ENCODE measurements around the gene FARP2.
A peak's percentile ranks its signal among the peaks of the same experiment; 100 is the strongest.
"Not testable (repeated sequence)": the region's sequence is repeated elsewhere in the genome, so short reads cannot be mapped to it uniquely, and the experiment has no call there.

FARP2 gene

DNA sequence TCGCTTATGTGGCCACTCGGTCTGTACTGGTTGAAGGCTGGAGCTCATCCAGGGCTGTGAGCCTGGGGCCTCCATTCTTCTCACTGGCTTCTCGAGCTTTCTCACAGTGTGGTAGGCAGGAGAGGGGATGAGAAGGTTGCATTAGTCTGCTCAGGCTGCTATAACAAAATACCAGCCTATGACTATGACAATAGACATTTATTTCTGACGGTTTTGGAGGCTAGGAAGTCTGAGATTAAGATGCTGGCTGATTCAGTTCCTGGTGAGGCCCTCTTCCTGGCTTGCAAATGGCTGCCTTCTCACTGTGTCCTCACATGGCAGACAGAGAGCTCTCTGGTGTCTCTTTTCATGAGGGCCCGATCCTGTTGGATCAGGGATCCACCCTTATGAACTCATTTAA is 158.5 kb downstream of the FARP2 start:
- TF ChIP-seq CTCF (IDR thresholded peaks at IDR 0.05; ENCODE audit: low read depth, low read length): no peak
- Histone ChIP-seq H3K4me3 (ENCODE audit: low read depth, low read length) (no peak overlapping the region), H3K27me3 (no peaks in the 10 kb centered on the region), H3K36me3 (no peaks in the 10 kb centered on the region), H3K4me1 (no peaks in the 10 kb centered on the region), H3K9me3 (no peaks in the 10 kb centered on the region)
- no peak for DNase-seq

DNA sequence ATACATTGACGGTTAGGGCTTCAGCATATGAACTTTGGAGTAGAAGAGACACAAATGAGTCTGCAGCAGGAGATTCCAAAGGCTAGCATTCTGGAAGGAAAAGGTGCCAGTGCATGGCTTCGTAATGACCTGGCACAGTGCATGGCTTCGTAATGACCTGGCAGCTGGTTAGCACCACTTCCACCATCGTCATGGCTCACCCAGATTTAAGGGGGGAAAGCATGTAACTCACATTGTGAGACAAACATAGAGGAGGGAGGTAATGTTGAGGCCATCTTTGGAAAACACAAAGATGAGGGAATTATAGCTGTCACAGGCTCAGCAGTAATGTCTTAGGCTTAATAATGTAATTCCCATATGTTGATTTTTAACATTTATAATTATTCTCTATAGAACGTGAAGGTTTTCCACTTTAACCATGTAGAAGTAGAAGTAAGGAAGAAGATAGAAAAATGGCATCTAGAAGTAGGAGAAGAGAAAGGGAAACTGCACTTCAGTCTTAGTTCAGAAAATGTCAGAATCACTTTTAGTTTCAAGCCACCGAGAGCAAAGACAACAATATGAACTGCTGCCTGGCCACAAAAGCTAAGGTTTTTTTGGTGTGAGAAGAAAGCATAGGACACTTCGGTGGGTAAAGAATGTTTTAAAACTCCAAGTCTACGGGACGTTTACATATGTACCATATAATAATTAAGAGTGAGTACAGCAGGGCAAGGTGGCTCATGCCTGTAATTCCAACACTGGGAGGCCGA is 159.1 kb downstream of the FARP2 start:
- no peak for DNase-seq
- Histone ChIP-seq H3K36me3 (no peaks in the 10 kb centered on the region), H3K4me1 (no peaks in the 10 kb centered on the region), H3K27me3 (no peaks in the 10 kb centered on the region), H3K9me3 (no peaks in the 10 kb centered on the region), H3K4me3 (ENCODE audit: low read depth, low read length) (no peak overlapping the region)
- TF ChIP-seq CTCF (IDR thresholded peaks at IDR 0.05; ENCODE audit: low read depth, low read length): no peak

DNA sequence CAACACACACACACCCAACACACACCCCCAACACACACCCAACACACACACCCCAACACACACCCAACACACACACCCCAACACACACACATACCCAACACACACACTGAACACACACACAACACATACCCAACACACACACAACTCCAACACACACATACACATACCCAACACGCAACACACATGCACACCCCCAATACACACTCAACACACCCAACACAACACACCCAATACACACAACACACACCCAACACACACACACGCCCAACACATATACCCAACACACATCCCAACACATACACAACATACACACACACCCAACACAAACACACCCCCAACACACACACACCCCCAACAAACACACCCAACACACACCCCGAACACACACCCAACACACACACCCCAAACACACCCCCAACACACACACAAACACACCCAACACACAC is 160.5 kb downstream of the FARP2 start:
- no peak for TF ChIP-seq CTCF (IDR thresholded peaks at IDR 0.05; ENCODE audit: low read depth, low read length)
- Histone ChIP-seq H3K36me3 (no peaks in the 10 kb centered on the region), H3K27me3 (no peaks in the 10 kb centered on the region), H3K4me1 (no peaks in the 10 kb centered on the region), H3K9me3 (no peaks in the 10 kb centered on the region), H3K4me3 (ENCODE audit: low read depth, low read length) (no peak overlapping the region)
- DNase-seq: no peak

GRCh38 chr2:241517297-241517696 is 161.2 kb downstream of the FARP2 start:
- Histone ChIP-seq H3K9me3 (no peaks in the 10 kb centered on the region), H3K4me1 (no peaks in the 10 kb centered on the region), H3K36me3 (no peaks in the 10 kb centered on the region), H3K4me3 (ENCODE audit: low read depth, low read length) (no peak overlapping the region), H3K27me3 (no peaks in the 10 kb centered on the region)
- DNase-seq: no peak
- TF ChIP-seq CTCF (IDR thresholded peaks at IDR 0.05; ENCODE audit: low read depth, low read length): no peak

DNA sequence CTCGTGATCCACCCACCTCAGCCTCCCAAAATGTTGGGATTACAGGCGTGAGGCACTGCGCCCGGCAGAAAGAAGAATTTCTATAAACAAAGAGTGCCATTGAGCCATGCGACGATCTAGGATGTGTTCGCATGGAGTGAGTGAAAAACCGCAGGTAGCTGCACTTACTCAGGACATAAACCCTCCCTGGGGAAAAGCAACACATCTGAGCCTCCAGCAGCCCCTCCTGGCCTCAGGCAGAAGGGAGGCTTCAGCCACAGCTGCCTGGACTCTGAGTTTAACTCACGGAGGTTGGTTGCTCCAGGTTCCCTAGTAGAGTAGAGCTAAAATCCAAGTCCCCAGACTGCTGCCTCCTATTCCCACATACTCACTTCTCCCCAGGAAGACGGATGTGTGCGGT is 163.6 kb downstream of the FARP2 start:
- Histone ChIP-seq H3K4me3 (ENCODE audit: low read depth, low read length) (no peak overlapping the region), H3K36me3 (no peaks in the 10 kb centered on the region), H3K9me3 (no peaks in the 10 kb centered on the region), H3K4me1 (no peaks in the 10 kb centered on the region), H3K27me3 (no peaks in the 10 kb centered on the region)
- no peak for DNase-seq
- peak; percentile 13; the same call in 1 of the 2 replicates for TF ChIP-seq CTCF (IDR thresholded peaks at IDR 0.05; ENCODE audit: low read depth, low read length)

DNA sequence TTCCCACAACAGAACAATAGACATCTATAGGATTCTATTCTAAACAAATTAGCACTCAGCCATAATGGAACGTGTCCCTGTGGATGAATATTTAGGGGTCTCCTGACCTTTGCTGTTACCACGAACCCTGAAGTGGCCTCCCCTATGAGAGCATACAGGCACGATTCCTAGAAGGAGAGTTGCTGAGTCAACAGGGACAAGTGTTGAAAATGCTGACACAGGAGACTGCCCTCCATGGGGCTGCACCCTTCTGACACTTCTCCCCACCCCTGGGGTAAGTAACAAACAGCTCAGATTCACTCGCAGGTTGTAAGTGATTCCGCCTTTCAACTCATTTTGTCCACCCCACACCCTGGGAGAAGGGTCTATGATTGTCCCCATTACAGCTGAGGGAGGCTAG is 166.4 kb downstream of the FARP2 start:
- Histone ChIP-seq H3K27me3 (no peaks in the 10 kb centered on the region), H3K4me3 (ENCODE audit: low read depth, low read length) (no peak overlapping the region), H3K36me3 (no peaks in the 10 kb centered on the region), H3K4me1 (no peaks in the 10 kb centered on the region), H3K9me3 (no peaks in the 10 kb centered on the region)
- no peak for TF ChIP-seq CTCF (IDR thresholded peaks at IDR 0.05; ENCODE audit: low read depth, low read length)
- no peak for DNase-seq

DNA sequence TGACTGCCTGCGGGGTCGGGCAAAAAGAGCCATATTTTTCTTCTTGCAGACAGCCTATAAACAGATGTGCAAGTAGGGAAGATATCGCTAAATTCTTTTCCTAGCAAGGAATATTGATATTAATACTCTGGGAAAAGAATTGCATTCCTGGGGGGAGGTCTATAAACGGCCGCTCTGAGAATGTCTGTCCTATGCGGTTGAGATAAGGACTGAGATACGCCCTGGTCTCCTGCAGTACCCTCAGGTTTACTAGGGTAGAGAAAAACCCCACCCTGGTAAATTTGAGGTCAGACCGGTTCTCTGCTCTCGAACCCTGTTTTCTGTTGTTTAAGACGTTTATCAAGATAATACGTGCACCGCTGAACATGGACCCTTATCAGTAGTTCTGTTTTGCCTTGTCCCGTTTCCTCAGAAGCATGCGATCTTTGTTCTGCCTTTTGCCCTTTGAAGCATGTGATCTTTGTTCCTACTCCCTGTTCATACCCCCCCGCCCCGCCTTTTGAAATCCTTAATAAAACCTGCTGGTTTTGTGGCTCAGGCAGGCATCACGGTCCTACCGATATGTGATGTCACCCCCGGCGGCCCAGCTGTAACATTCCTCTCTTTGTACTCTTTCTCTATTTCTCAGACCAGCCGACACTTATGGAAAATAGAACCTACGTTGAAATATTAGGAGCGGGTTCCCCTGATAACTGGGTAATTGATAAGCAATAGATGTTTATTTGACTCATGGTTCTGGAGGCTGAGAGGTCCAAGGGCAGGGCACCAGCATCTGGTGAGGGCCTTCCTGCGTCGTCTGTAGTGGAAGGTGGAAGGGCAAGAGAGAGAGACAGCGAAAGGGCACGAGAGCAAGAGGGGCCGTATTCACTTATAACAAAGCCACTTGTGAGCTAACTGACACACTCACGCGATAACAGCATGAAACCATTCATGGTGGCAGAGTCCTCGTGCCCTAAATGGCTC is 170.0 kb downstream of the FARP2 start:
- H3K4me1 ChIP-seq; H3K36me3 ChIP-seq; H3K9me3 ChIP-seq; DNase-seq; H3K4me3 ChIP-seq (ENCODE audit: low read depth, low read length); H3K27me3 ChIP-seq: not testable (repeated sequence)
